Smooth muscle cell (in vitro differentiated cells): ENCODE data around the gene SLC66A3. TPM values are rescaled to one million over a fixed set of nuclear protein-coding genes. Genes with fewer than 3 reads are reported as not detected.

Experiments used
- DNase-seq: peaks from one replicate; lab custom pipeline; 2025; ENCODE audit not compliant: unreplicated experiment; lab: John Stamatoyannopoulos, UW
- H2AFZ ChIP-seq: fragments of 200-600 bp; sonication (generic); 2 replicates; pipeline ENCODE4 v1.6.0; 2016; ENCODE audit warnings: antibody characterized with exemption, low read depth, mild to moderate bottlenecking
- H3F3A ChIP-seq: fragments of 200-600 bp; sonication (generic); 2 replicates; pipeline ENCODE4 v1.6.0; 2017; ENCODE audit warnings: antibody characterized with exemption, low read depth
- H3K27ac ChIP-seq: fragments of 200-600 bp; sonication (generic); 2 replicates; pipeline ENCODE4 v1.5.1; 2016; ENCODE audit warnings: low read depth, mild to moderate bottlenecking
- H3K27me3 ChIP-seq: fragments of 200-600 bp; sonication (generic); 2 replicates; pipeline ENCODE4 v1.6.1; 2016; ENCODE audit warnings: low read depth, mild to moderate bottlenecking
- H3K36me3 ChIP-seq: fragments of 200-600 bp; sonication (generic); 2 replicates; pipeline ENCODE4 v1.5.1; 2016; ENCODE audit warnings: low read depth
- H3K4me1 ChIP-seq: fragments of 200-600 bp; sonication (generic); 2 replicates; pipeline ENCODE4 v1.5.1; 2016; ENCODE audit warnings: low read depth
- H3K4me2 ChIP-seq: fragments of 200-600 bp; sonication (generic); 2 replicates; pipeline ENCODE4 v1.6.0; 2016; ENCODE audit warnings: mild to moderate bottlenecking
- H3K4me3 ChIP-seq: fragments of 200-600 bp; sonication (generic); 2 replicates; pipeline ENCODE4 v1.5.1; 2016; ENCODE audit warnings: mild to moderate bottlenecking
- H3K79me2 ChIP-seq: fragments of 200-600 bp; sonication (generic); 2 replicates; pipeline ENCODE4 v1.6.0; 2016; ENCODE audit warnings: low read depth, mild to moderate bottlenecking
- H3K9ac ChIP-seq: fragments of 200-600 bp; sonication (generic); 2 replicates; pipeline ENCODE4 v1.6.0; 2016; ENCODE audit warnings: low read depth
- H3K9me3 ChIP-seq: fragments of 200-600 bp; sonication (generic); replicated peaks from 2 replicates; pipeline ENCODE4 v1.5.1; 2016; ENCODE audit warnings: low read depth
- H4K20me1 ChIP-seq: fragments of 200-600 bp; sonication (generic); 2 replicates; pipeline ENCODE4 v1.6.0; 2016; ENCODE audit warnings: low read depth
- CTCF ChIP-seq: fragments of 200-600 bp; sonication (generic); IDR thresholded peaks from 2 replicates; pipeline ENCODE4 v1.5.1; 2017; ENCODE audit warnings: borderline replicate concordance, mild to moderate bottlenecking, antibody characterized with exemption; ENCODE audit not compliant: insufficient read depth, poor library complexity, severe bottlenecking
- WGBS: methylation state at CpG from one replicate; pipeline ENCODE4 v1.1.7; 2016; ENCODE audit warnings: low lambda C conversion rate; 5-methylcytosine and 5-hydroxymethylcytosine counted together
- polyA plus RNA-seq: library from polyadenylated mRNA; unstranded; fragments of >200 nt; fragmentation: Nextera tagmentation; extraction: Ambion mirVana; gene quantifications from 2 replicates; pipeline ENCODE4 v1.2.1, GENCODE V29; 2016
- total RNA-seq: library from RNA; depleted of rRNA; stranded (reverse); fragments of >200 nt; gene quantifications from 2 replicates; pipeline ENCODE4 v1.2.3, GENCODE V29; 2014

SLC66A3 gene
- total and polyA plus RNA-seq, 2 experiments from 2014 or later: 33.5 to 37.2 TPM

GRCh38 chr2:11175293-11175795 is 20.1 kb downstream of the SLC66A3 start:
- Histone ChIP-seq H3K27ac (peak overlapping the region; percentile 24), H3K4me3 (no peak overlapping the region), H3K4me2 (peak overlapping the region; percentile 20), H3K36me3 (no peaks in the 10 kb centered on the region), H3K79me2 (no peaks in the 10 kb centered on the region), H3K27me3 (no peaks in the 10 kb centered on the region), H3K9ac (no peak overlapping the region), H3K4me1 (no peaks in the 10 kb centered on the region), H3F3A (peaks cover 5% of the 10 kb centered on the region), H2AFZ (no peak overlapping the region), H4K20me1 (no peaks in the 10 kb centered on the region), H3K9me3 (no peaks in the 10 kb centered on the region)
- no peak for DNase-seq
- TF ChIP-seq CTCF: no peak
- 76% methylated on average over 6 of the region's 6 CpGs for WGBS

GRCh38 chr2:11177871-11178690 is 22.8 kb downstream of the SLC66A3 start:
- no peak overlapping the region for H3K4me2 ChIP-seq
- 55% methylated on average over 5 of the region's 5 CpGs for WGBS
- peaks cover 10% of the 10 kb centered on the region for H3K36me3 ChIP-seq
- no peaks in the 10 kb centered on the region for H3K79me2 ChIP-seq
- no peak overlapping the region for H2AFZ ChIP-seq
- no peaks in the 10 kb centered on the region for H3K27me3 ChIP-seq
- no peaks in the 10 kb centered on the region for H3K9me3 ChIP-seq
- H4K20me1 ChIP-seq: no peaks in the 10 kb centered on the region
- TF ChIP-seq CTCF: no peak
- no peaks in the 10 kb centered on the region for H3K4me1 ChIP-seq
- H3K4me3 ChIP-seq: no peak overlapping the region
- peaks cover 8% of the 10 kb centered on the region for H3F3A ChIP-seq
- no peak for DNase-seq
- no peak overlapping the region for H3K9ac ChIP-seq
- H3K27ac ChIP-seq: no peak overlapping the region

- H3K9me3 ChIP-seq: no peaks in the 10 kb centered on the region
- no peak for TF ChIP-seq CTCF
- H2AFZ ChIP-seq: no peak overlapping the region
- H3K4me3 ChIP-seq: no peak overlapping the region
- no peaks in the 10 kb centered on the region for H3K27me3 ChIP-seq
- no peak for DNase-seq
- peaks cover 10% of the 10 kb centered on the region for H3K36me3 ChIP-seq
- 74% methylated on average over 4 of the region's 4 CpGs for WGBS
- no peak overlapping the region for H3K4me2 ChIP-seq
- no peak overlapping the region for H3K9ac ChIP-seq
- H3K4me1 ChIP-seq: no peaks in the 10 kb centered on the region
- peaks cover 8% of the 10 kb centered on the region for H3F3A ChIP-seq
- H4K20me1 ChIP-seq: no peaks in the 10 kb centered on the region
- H3K79me2 ChIP-seq: no peaks in the 10 kb centered on the region
- H3K27ac ChIP-seq: no peak overlapping the region
Observed at GRCh38 chr2:11179196-11179595, 23.9 kb downstream of the SLC66A3 start.
